GM12878 (cell line): Measurements from ENCODE around the gene TRABD2A. TPM values are rescaled to one million over a fixed set of nuclear protein-coding genes. Genes with fewer than 3 reads are reported as not detected.

Source experiments
- ATAC-seq: fragments of 200-7000 bp; cut with Tn5 transposase; 3 replicates; pipeline ENCODE4 v1.9.1; 2020; ENCODE audit warnings: mild to moderate bottlenecking, moderate library complexity
- BruUV-seq: library from RNA; stranded (reverse); fragments of 400-500 nt; replicated peaks from 2 replicates; lab custom pipeline; 2021; lab: Mats Ljungman, UMichigan
- CTCF ChIA-PET: fragments of 300-600 bp; sonication (Branson Sonifier 250); formaldehyde crosslinking; extraction: SDS; loops from one replicate; lab custom pipeline; 2021; ENCODE audit warnings: inconsistent platforms; lab: Yijun Ruan, JAX
- POLR2A ChIA-PET: fragments of 350-600 bp; formaldehyde crosslinking; extraction: SDS; loops from one replicate; lab custom pipeline; 2021; ENCODE audit warnings: inconsistent platforms; lab: Charles Lee
- RAD21 ChIA-PET: fragments of 300-600 bp; sonication (Branson Sonifier 250); formaldehyde crosslinking; loops from one replicate; lab custom pipeline; 2023; ENCODE audit warnings: antibody characterized with exemption; ENCODE audit not compliant: unreplicated experiment; lab: Charles Lee
- SMC1A ChIA-PET: fragments of 300-600 bp; sonication (Branson Sonifier 250); formaldehyde crosslinking; loops from one replicate; lab custom pipeline; 2023; ENCODE audit not compliant: unreplicated experiment, uncharacterized antibody; lab: Charles Lee
- DNase-seq: peaks from one replicate; pipeline ENCODE4 v3.0.0-alpha.2; 2011; ENCODE audit warnings: low read depth, low spot score
- FAIRE-seq: peaks from 3 replicates; lab custom pipeline; 2011; peaks lifted over from hg19 to GRCh38; lab: Jason Lieb, UNC
- H2AFZ ChIP-seq: 2 replicates; pipeline ENCODE4 v1.6.0; 2011; ENCODE audit warnings: low read depth, low read length, control low read depth; ENCODE audit not compliant: control insufficient read depth
- H3K27ac ChIP-seq: 2 replicates; pipeline ENCODE4 v1.5.1; 2011; ENCODE audit warnings: control low read depth; ENCODE audit not compliant: control insufficient read depth, insufficient read depth
- H3K27me3 ChIP-seq, 2 experiments: replicated peaks in 1 of 2; 2 replicates each; pipeline versions ENCODE4 v1.6.0 to v1.6.1; 2011; ENCODE audit warnings: low read length in 1 of 2; ENCODE audit not compliant: control insufficient read depth in 2 of 2, insufficient read depth in 2 of 2
- H3K36me3 ChIP-seq, 2 experiments: 2 replicates each; pipeline ENCODE4 v1.5.1; 2011; ENCODE audit warnings: low read length in 1 of 2; ENCODE audit not compliant: control insufficient read depth in 2 of 2, insufficient read depth in 2 of 2
- H3K4me1 ChIP-seq: 2 replicates; pipeline ENCODE4 v1.6.1; 2011; ENCODE audit warnings: mild to moderate bottlenecking, low read length, moderate library complexity, mixed read lengths; ENCODE audit not compliant: control insufficient read depth, insufficient read depth
- H3K4me2 ChIP-seq: 2 replicates; pipeline ENCODE4 v1.6.0; 2011; ENCODE audit warnings: control low read depth; ENCODE audit not compliant: control insufficient read depth, insufficient read depth
- H3K4me3 ChIP-seq: fragments of 200-600 bp; sonication (generic); 2 replicates; pipeline ENCODE4 v1.5.1; 2016
- H3K79me2 ChIP-seq: 2 replicates; pipeline ENCODE4 v1.6.0; 2011; ENCODE audit warnings: low read length; ENCODE audit not compliant: control insufficient read depth, insufficient read depth
- H3K9ac ChIP-seq: 2 replicates; pipeline ENCODE4 v1.8.0; 2011; ENCODE audit warnings: low read length, control low read depth, mixed read lengths; ENCODE audit not compliant: control insufficient read depth, insufficient read depth
- H3K9me3 ChIP-seq: replicated peaks from 3 replicates; pipeline ENCODE4 v1.5.1; 2011; ENCODE audit warnings: mild to moderate bottlenecking, low read length; ENCODE audit not compliant: control insufficient read depth, insufficient read depth
- H4K20me1 ChIP-seq: 2 replicates; pipeline ENCODE4 v1.6.0; 2011; ENCODE audit not compliant: control insufficient read depth, insufficient read depth
- KAT2A ChIP-seq: conservative IDR thresholded peaks from 2 replicates; pipeline ENCODE4 v1.6.1; 2011; ENCODE audit warnings: low read depth, low read length; ENCODE audit not compliant: control insufficient read depth
- MLLT1 ChIP-seq: fragments of 450-650 bp; IDR thresholded peaks from 2 replicates; pipeline ENCODE4 v1.6.1; 2016; ENCODE audit warnings: mild to moderate bottlenecking
- PAX8 ChIP-seq: fragments of 450-650 bp; IDR thresholded peaks from 2 replicates; pipeline ENCODE4 v1.6.1; 2017; ENCODE audit warnings: mild to moderate bottlenecking, moderate library complexity
- PML ChIP-seq: IDR thresholded peaks from 2 replicates; pipeline ENCODE4 v1.6.1; 2012; ENCODE audit warnings: low read length, inconsistent platforms
- POU2F2 ChIP-seq: IDR thresholded peaks from 3 replicates; pipeline ENCODE4 v1.6.1; 2011; ENCODE audit warnings: low read depth, mild to moderate bottlenecking, low read length, borderline replicate concordance
- PRDM15 ChIP-seq: fragments of 450-650 bp; formaldehyde crosslinking; IDR thresholded peaks from 2 replicates; pipeline ENCODE4 v1.4.0; 2020; ENCODE audit warnings: mild to moderate bottlenecking, moderate library complexity
- RBBP5 ChIP-seq: fragments of 200-600 bp; sonication (generic); conservative IDR thresholded peaks from 2 replicates; pipeline ENCODE4 v1.6.1; 2016
- RUNX3 ChIP-seq: IDR thresholded peaks from 2 replicates; pipeline ENCODE4 v1.6.1; 2012; ENCODE audit warnings: low read length, inconsistent platforms
- SMC3 ChIP-seq: IDR thresholded peaks from 2 replicates; pipeline ENCODE4 v1.6.1; 2011; ENCODE audit warnings: low read length, improper control_type of control experiment, borderline replicate concordance
- SREBF1 ChIP-seq: IDR thresholded peaks from 2 replicates; pipeline ENCODE4 v1.6.1; 2012; ENCODE audit warnings: mild to moderate bottlenecking, low read length
- TCF3 ChIP-seq: IDR thresholded peaks from 2 replicates; pipeline ENCODE4 v1.6.1; 2012; ENCODE audit warnings: low read depth, mild to moderate bottlenecking, low read length, borderline replicate concordance; ENCODE audit not compliant: insufficient read depth
- ZBED1 ChIP-seq: IDR thresholded peaks from 2 replicates; pipeline ENCODE4 v1.6.1; 2016; ENCODE audit warnings: borderline replicate concordance
- ZBTB33 ChIP-seq: fragments of 450-650 bp; IDR thresholded peaks from 2 replicates; pipeline ENCODE4 v1.6.1; 2017; ENCODE audit warnings: mild to moderate bottlenecking
- ZNF384 ChIP-seq: IDR thresholded peaks from 2 replicates; pipeline ENCODE4 v1.6.1; 2012; ENCODE audit warnings: low read depth, mild to moderate bottlenecking, low read length, improper control_type of control experiment, borderline replicate concordance
- ZSCAN29 ChIP-seq: fragments of 450-650 bp; IDR thresholded peaks from 2 replicates; pipeline ENCODE4 v1.6.1; 2017; ENCODE audit warnings: mild to moderate bottlenecking, moderate library complexity
- WGBS: methylation state at CpG from one replicate; pipeline ENCODE4 v1.1.6; 2016; ENCODE audit warnings: low lambda C conversion rate; ENCODE audit not compliant: insufficient replicate concordance, insufficient coverage; ENCODE audit errors: missing lambda C conversion rate; 5-methylcytosine and 5-hydroxymethylcytosine counted together
- in situ Hi-C: fragments of 300-500 bp; cut with MboI; formaldehyde crosslinking; loops from 9 replicates; pipeline ENCODE4 v1.14.3; 2018; ENCODE audit warnings: mixed read lengths
- intact Hi-C: fragments of 100-400 bp; cut with micrococcal nuclease; formaldehyde crosslinking; loops from one replicate; pipeline ENCODE4 v1.14.2; 2022; ENCODE audit not compliant: unreplicated experiment
- polyA plus RNA-seq, 11 experiments: library from polyadenylated mRNA; depleted of rRNA in 4 of 11; unstranded in 6 of 11; stranded (reverse) in 5 of 11; fragments of >200 nt; fragmentation: Nextera tagmentation in 4 of 11; fragmentation: Illumina TruSeq in 1 of 11; extraction: Ambion mirVana in 4 of 11; extraction: Trizol in 1 of 11; gene quantifications; 1 replicate in 1 of 11; 2 replicates in 10 of 11; pipeline versions ENCODE4 v1.2.1 to v1.2.3, GENCODE V29; 2011 to 2016; ENCODE audit warnings: inconsistent platforms in 2 of 11, missing spikeins in 2 of 11, low read depth in 1 of 11
- total RNA-seq, 4 experiments: library from RNA; depleted of rRNA in 3 of 4; stranded (reverse); fragments of >200 nt in 3 of 4; fragmentation: Illumina TruSeq in 1 of 4; extraction: Trizol in 1 of 4; gene quantifications; 2 replicates each; pipeline versions ENCODE4 v1.2.1 to v1.2.3, GENCODE V29; 2013 to 2021

TRABD2A gene
- total and polyA plus RNA-seq, 10 of the 15 experiments (the other 5 are each of a cell fraction or from before 2014, with no cell fraction given): 1.4 to 7.6 (median 4.1) TPM

DNA sequence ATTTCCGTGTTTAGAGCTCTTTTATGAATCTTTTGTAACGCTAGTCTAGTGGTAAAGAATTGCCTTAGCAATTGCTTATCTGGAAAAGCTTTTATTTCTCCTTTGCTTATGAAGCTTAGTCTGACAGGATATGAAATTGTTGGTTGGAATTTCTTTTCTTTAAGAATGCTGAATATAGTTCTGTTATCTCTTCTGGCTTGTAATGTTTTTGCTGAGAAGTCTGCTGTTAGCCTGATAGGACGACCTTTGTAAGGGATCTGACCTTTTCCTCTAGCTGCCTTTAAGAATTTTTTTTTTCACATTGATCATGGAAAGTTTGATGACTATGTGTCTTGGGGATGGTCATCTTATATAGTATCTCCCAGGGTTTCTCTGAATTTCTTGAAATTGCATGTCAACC, 101.1 kb downstream of the TRABD2A start (continued):
- TF ChIP-seq POU2F2 (no peak), RBBP5 (no peak), ZNF384 (no peak), ZSCAN29 (no peak), PML (no peak)

DNA sequence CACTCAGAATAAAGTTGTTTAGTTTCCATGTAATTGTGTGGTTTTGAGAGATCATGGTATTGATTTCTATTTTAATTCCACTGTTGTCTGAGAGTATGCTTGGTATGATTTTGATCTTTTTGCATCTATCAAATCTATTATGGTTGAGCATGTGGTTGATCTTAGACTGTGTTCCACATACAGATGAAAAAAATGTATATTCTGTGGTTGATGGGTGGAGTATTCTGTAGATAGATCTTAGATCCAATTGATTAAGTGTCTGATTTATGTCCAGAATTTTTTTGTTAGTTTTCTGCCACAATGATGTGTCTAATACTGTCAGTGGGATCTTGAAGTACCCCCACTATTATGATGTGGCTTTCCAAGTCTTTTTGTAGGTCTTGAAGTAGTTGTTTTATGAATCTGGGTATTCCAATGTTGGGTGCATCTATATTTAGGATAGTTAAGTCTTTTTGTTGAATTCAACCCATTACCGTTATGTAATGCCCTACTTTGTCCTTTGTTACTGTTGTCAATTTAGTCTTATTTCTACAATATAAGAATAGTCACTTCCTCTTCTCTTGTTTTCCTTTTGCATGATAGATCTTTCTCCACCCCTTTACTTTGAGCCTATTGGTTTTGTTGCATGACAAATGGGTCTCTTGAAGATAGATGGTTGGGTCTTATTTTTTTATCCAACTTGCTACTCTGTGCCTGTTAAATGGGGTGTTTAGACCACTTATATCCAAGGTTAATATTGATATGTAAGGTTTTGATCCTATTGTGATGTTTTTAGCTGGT, 101.8 kb downstream of the TRABD2A start:
- H3K27me3 ChIP-seq: no peaks in the 10 kb centered on the region
- CTCF ChIA-PET: interaction anchor here (0.6 kb wide), 1 partner anchor 86 kb away, joined by 3 read pairs; no protein-coding TSS in a partner anchor
- no peaks in the 10 kb centered on the region for H4K20me1 ChIP-seq
- H3K9ac ChIP-seq: no peak overlapping the region
- H3K27ac ChIP-seq: no peak overlapping the region
- BruUV-seq: no TSS peak
- POLR2A ChIA-PET: no interaction called here
- SMC1A ChIA-PET: interaction anchor here (1.0 kb wide), 1 partner anchor 264 kb away, joined by 3 read pairs; no protein-coding TSS in a partner anchor
- DNase-seq (no peak), ATAC-seq (no peak), FAIRE-seq (no peak)
- intact Hi-C loops (no loop called here), in situ Hi-C loops (no loop called here)
- H3K36me3 ChIP-seq: no peaks in the 10 kb centered on the region
- H3K4me3 ChIP-seq: no peak overlapping the region
- 0% methylated on average over 1 of the region's 1 CpG for WGBS
- no peaks in the 10 kb centered on the region for H3K79me2 ChIP-seq
- H3K4me2 ChIP-seq: no peak overlapping the region
- RAD21 ChIA-PET: no interaction called here
- peaks cover 5% of the 10 kb centered on the region for H3K4me1 ChIP-seq
- H2AFZ ChIP-seq: no peak overlapping the region
- no peaks in the 10 kb centered on the region; the same call in 2 of the 3 replicates for H3K9me3 ChIP-seq
- TF ChIP-seq TCF3 (no peak), PAX8 (no peak), SMC3 (no peak), ZBTB33 (no peak), MLLT1 (no peak), KAT2A (no peak), RUNX3 (no peak), PRDM15 (CRISPR knock-in tag) (no peak), RBBP5 (no peak), SREBF1 (no peak), ZBED1 (no peak)
